IMR-90 (cell line): Measurements from ENCODE around the gene MPPED2. TPM values are rescaled to one million over a fixed set of nuclear protein-coding genes. Genes with fewer than 3 reads are reported as not detected.

Source experiments
- ATAC-seq: fragments of 200-7000 bp; cut with Tn5 transposase; 2 replicates; pipeline ENCODE4 v1.9.1; 2020; ENCODE audit warnings: low read depth, mild to moderate bottlenecking, moderate library complexity
- BruUV-seq: library from RNA; stranded (reverse); fragments of 400-500 nt; replicated peaks from 2 replicates; lab custom pipeline; 2021; lab: Mats Ljungman, UMichigan
- CTCF ChIA-PET: fragments of 300-600 bp; formaldehyde crosslinking; extraction: SDS; loops from one replicate; lab custom pipeline; 2021; ENCODE audit warnings: antibody characterized with exemption; lab: Yijun Ruan, JAX
- POLR2A ChIA-PET: fragments of 300-600 bp; sonication (Branson Sonifier 250); formaldehyde crosslinking; loops from one replicate; lab custom pipeline; 2022; ENCODE audit warnings: antibody characterized with exemption; ENCODE audit not compliant: unreplicated experiment; lab: Charles Lee
- DNase-seq: peaks from one replicate; pipeline ENCODE4 v3.0.0; 2013
- H2AFZ ChIP-seq: replicated peaks from 2 replicates; pipeline ENCODE3; 2013; ENCODE audit warnings: low read length, mild to moderate bottlenecking; ENCODE audit not compliant: poor library complexity
- H2AK5ac ChIP-seq: 2 replicates; pipeline ENCODE4 v1.6.1; 2013; ENCODE audit warnings: low read depth, low read length, inconsistent platforms
- H2AK9ac ChIP-seq: replicated peaks from 2 replicates; pipeline ENCODE3; 2013; ENCODE audit warnings: mild to moderate bottlenecking, low read depth, low read length, moderate library complexity; ENCODE audit not compliant: poor library complexity
- H2BK120ac ChIP-seq: 2 replicates; pipeline ENCODE4 v1.6.1; 2013; ENCODE audit warnings: low read depth, low read length, inconsistent platforms
- H2BK15ac ChIP-seq: 3 replicates; pipeline ENCODE4 v1.6.1; 2013; ENCODE audit warnings: low read depth, low read length, inconsistent platforms
- H2BK20ac ChIP-seq: 2 replicates; pipeline ENCODE4 v1.6.1; 2013; ENCODE audit warnings: low read depth, mild to moderate bottlenecking, inconsistent platforms, low read length, moderate library complexity
- H2BK5ac ChIP-seq: 2 replicates; pipeline ENCODE4 v1.6.1; 2013; ENCODE audit warnings: mild to moderate bottlenecking, low read depth, low read length, inconsistent platforms; ENCODE audit not compliant: poor library complexity, severe bottlenecking
- H3K14ac ChIP-seq: replicated peaks from 2 replicates; pipeline ENCODE4 v1.6.1; 2013; ENCODE audit warnings: low read depth, low read length, inconsistent platforms
- H3K18ac ChIP-seq: 2 replicates; pipeline ENCODE4 v1.6.1; 2013; ENCODE audit warnings: low read depth, low read length, control low read depth
- H3K23ac ChIP-seq: 2 replicates; pipeline ENCODE4 v1.6.1; 2013; ENCODE audit warnings: low read depth, low read length, inconsistent platforms
- H3K27ac ChIP-seq: 2 replicates; pipeline ENCODE4 v1.5.1; 2013; ENCODE audit warnings: mild to moderate bottlenecking, control low read depth, low read length; ENCODE audit not compliant: insufficient read depth
- H3K27me3 ChIP-seq: 2 replicates; pipeline ENCODE4 v1.6.1; 2013; ENCODE audit warnings: low read length; ENCODE audit not compliant: control insufficient read depth, insufficient read depth
- H3K36me3 ChIP-seq: 2 replicates; pipeline ENCODE4 v1.6.1; 2013; ENCODE audit warnings: low read length, mixed read lengths; ENCODE audit not compliant: control insufficient read depth, insufficient read depth
- H3K4ac ChIP-seq: 2 replicates; pipeline ENCODE4 v1.6.1; 2013; ENCODE audit warnings: low read depth, low read length, inconsistent platforms
- H3K4me1 ChIP-seq: 2 replicates; pipeline ENCODE4 v1.6.1; 2013; ENCODE audit warnings: low read length, mixed read lengths; ENCODE audit not compliant: control insufficient read depth, insufficient read depth
- H3K4me2 ChIP-seq: 2 replicates; pipeline ENCODE4 v1.6.1; 2013; ENCODE audit warnings: low read depth, mild to moderate bottlenecking, control low read depth, low read length, moderate library complexity
- H3K4me3 ChIP-seq: 2 replicates; pipeline ENCODE4 v1.5.1; 2013; ENCODE audit warnings: low read depth, mild to moderate bottlenecking, control low read depth, low read length, moderate library complexity; ENCODE audit not compliant: insufficient read depth
- H3K56ac ChIP-seq: 2 replicates; pipeline ENCODE4 v1.6.1; 2013; ENCODE audit warnings: low read length, inconsistent platforms; ENCODE audit not compliant: insufficient read depth; ENCODE audit errors: extremely low read depth
- H3K79me1 ChIP-seq, 2 experiments: 2 replicates each; pipeline ENCODE4 v1.6.1; 2013; ENCODE audit warnings: low read length in 2 of 2, inconsistent platforms in 1 of 2, low read depth in 1 of 2
- H3K9ac ChIP-seq: 2 replicates; pipeline ENCODE4 v1.6.1; 2013; ENCODE audit warnings: low read depth, low read length, control low read depth
- H3K9me1 ChIP-seq: 2 replicates; pipeline ENCODE4 v1.6.1; 2013; ENCODE audit warnings: low read length, inconsistent platforms; ENCODE audit not compliant: insufficient read depth
- H3K9me3 ChIP-seq: 2 replicates; pipeline ENCODE4 v1.6.1; 2013; ENCODE audit warnings: low read length; ENCODE audit not compliant: control insufficient read depth, insufficient read depth
- H4K20me1 ChIP-seq: 2 replicates; pipeline ENCODE4 v1.6.1; 2013; ENCODE audit warnings: low read length, inconsistent platforms; ENCODE audit not compliant: insufficient read depth
- H4K5ac ChIP-seq: 2 replicates; pipeline ENCODE4 v1.6.1; 2013; ENCODE audit warnings: mild to moderate bottlenecking, low read depth, low read length, control low read depth
- H4K8ac ChIP-seq, 2 experiments: 2 replicates each; pipeline ENCODE4 v1.6.1; 2013; ENCODE audit warnings: low read depth in 2 of 2, low read length in 2 of 2, control low read depth in 1 of 2, inconsistent platforms in 1 of 2
- H4K91ac ChIP-seq: 2 replicates; pipeline ENCODE4 v1.6.1; 2013; ENCODE audit warnings: low read depth, low read length, inconsistent platforms; ENCODE audit not compliant: insufficient read depth
- BHLHE40 ChIP-seq: fragments of 150-350 bp; IDR thresholded peaks from 2 replicates; pipeline ENCODE4 v1.6.1; 2016; ENCODE audit warnings: mild to moderate bottlenecking, low read depth, low read length
- CEBPB ChIP-seq: IDR thresholded peaks from 2 replicates; pipeline ENCODE4 v1.6.1; 2012; ENCODE audit warnings: low read depth, low read length, improper control_type of control experiment
- CHD1 ChIP-seq: IDR thresholded peaks from 2 replicates; pipeline ENCODE4 v1.6.1; 2012; ENCODE audit warnings: low read depth, low read length, improper control_type of control experiment
- CTCF ChIP-seq: conservative IDR thresholded peaks from 2 replicates; pipeline ENCODE4 v1.5.1; 2012; ENCODE audit warnings: mild to moderate bottlenecking, low read depth, low read length, improper control_type of control experiment
- ELK1 ChIP-seq: fragments of 150-350 bp; IDR thresholded peaks from 2 replicates; pipeline ENCODE4 v1.6.1; 2016; ENCODE audit warnings: low read depth, mild to moderate bottlenecking, low read length, moderate library complexity, borderline replicate concordance
- FOS ChIP-seq: fragments of 150-350 bp; IDR thresholded peaks from 2 replicates; pipeline ENCODE4 v1.6.1; 2016; ENCODE audit warnings: low read depth, low read length
- MAFK ChIP-seq: IDR thresholded peaks from 2 replicates; pipeline ENCODE4 v1.6.1; 2012; ENCODE audit warnings: low read depth, low read length, improper control_type of control experiment
- POLR2A ChIP-seq: IDR thresholded peaks from 2 replicates; pipeline ENCODE4 v1.6.1; 2012; ENCODE audit warnings: mild to moderate bottlenecking, low read depth, low read length
- RAD21 ChIP-seq: IDR thresholded peaks from 2 replicates; pipeline ENCODE4 v1.6.1; 2012; ENCODE audit warnings: low read length, improper control_type of control experiment
- SMC3 ChIP-seq: fragments of 150-350 bp; IDR thresholded peaks from 2 replicates; pipeline ENCODE4 v1.6.1; 2016; ENCODE audit warnings: low read depth, mild to moderate bottlenecking, antibody characterized with exemption, low read length, moderate library complexity
- USF2 ChIP-seq: fragments of 150-350 bp; IDR thresholded peaks from 2 replicates; pipeline ENCODE4 v1.6.1; 2017; ENCODE audit warnings: mild to moderate bottlenecking, antibody characterized with exemption, low read length, low read depth
- WGBS, 2 experiments: methylation state at CpG; one replicate each; pipeline versions ENCODE4 v1.1.5 to v1.1.7; 2013; ENCODE audit warnings: missing lambda C conversion rate in 2 of 2; ENCODE audit not compliant: insufficient read length in 1 of 2; ENCODE audit errors: extremely low coverage in 2 of 2; 5-methylcytosine and 5-hydroxymethylcytosine counted together
- dilution Hi-C: fragments of 300-500 bp; cut with HindIII; formaldehyde crosslinking; loops from one replicate; pipeline ENCODE4 v1.14.3; 2018; ENCODE audit warnings: low sequenced_read_pairs; ENCODE audit not compliant: unreplicated experiment
- in situ Hi-C: fragments of 300-500 bp; cut with MboI; formaldehyde crosslinking; loops from 3 replicates; pipeline ENCODE4 v1.14.3; 2019; ENCODE audit warnings: low sequenced_read_pairs, inconsistent platforms, mixed read lengths
- intact Hi-C: fragments of 100-400 bp; cut with micrococcal nuclease; formaldehyde crosslinking; loops from 2 replicates; pipeline ENCODE4 v1.10.0; 2022
- polyA plus RNA-seq, 3 experiments: library from polyadenylated mRNA; depleted of rRNA; stranded (reverse); fragments of >200 nt; gene quantifications; 2 replicates each; pipeline ENCODE4 v1.2.3, GENCODE V29; 2012; ENCODE audit warnings: low replicate concordance in 1 of 3
- total RNA-seq: library from RNA; depleted of rRNA; stranded (reverse); fragments of >200 nt; gene quantifications from 2 replicates; pipeline ENCODE4 v1.2.3, GENCODE V29; 2012

MPPED2 gene
- total and polyA plus RNA-seq, 2 of the 4 experiments (the other 2 are of a cell fraction) = 0.10 TPM; not detected in 1

DNA sequence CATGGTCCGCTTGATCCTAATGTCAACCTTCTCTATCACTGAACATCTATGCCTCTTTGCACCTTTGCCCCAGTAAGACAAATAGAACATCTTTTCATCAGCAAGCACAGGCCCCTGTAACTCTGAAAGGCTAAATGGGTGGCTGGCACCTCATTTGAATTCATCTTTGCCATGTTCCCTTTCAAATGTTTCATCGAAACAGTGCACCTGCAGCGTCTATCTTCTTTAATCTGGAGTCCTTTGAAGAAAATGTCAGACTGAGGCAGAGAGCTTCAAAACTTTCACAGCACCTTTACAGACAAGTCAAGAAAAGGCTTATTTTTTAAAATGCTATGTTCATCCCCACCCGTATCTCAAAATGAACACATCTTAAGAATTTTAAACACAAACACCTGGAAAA lies 3.4 kb downstream of the MPPED2 start:
- Histone ChIP-seq H2BK20ac (no peak overlapping the region), H4K91ac (no peak overlapping the region), H3K27ac (no peak overlapping the region), H3K14ac (no peak overlapping the region), H4K8ac (no peak overlapping the region), H3K9me3 (peaks cover 2% of the 10 kb centered on the region; the same call in 1 of the 2 replicates), H3K4me1 (no peaks in the 10 kb centered on the region), H3K4me2 (no peak overlapping the region), H2BK120ac (no peak overlapping the region), H3K9me1 (no peaks in the 10 kb centered on the region), H3K56ac (no peak overlapping the region), H3K4ac (no peak overlapping the region), H2AK9ac (no peak overlapping the region), H3K23ac (no peak overlapping the region), H3K27me3 (peaks cover 46% of the 10 kb centered on the region), H3K36me3 (no peaks in the 10 kb centered on the region), H2BK15ac (no peak overlapping the region), H3K9ac (no peak overlapping the region), H3K18ac (no peak overlapping the region), H4K5ac (no peak overlapping the region), H4K20me1 (no peaks in the 10 kb centered on the region), H2BK5ac (no peak overlapping the region), H2AK5ac (no peak overlapping the region), H3K4me3 (no peak overlapping the region), H2AFZ (no peak overlapping the region), H3K79me1 (no peaks in the 10 kb centered on the region)
- dilution Hi-C loops (no loop called here), in situ Hi-C loops (no loop called here), intact Hi-C loops (no loop called here)
- CTCF ChIA-PET = no interaction called here
- POLR2A ChIA-PET = no interaction called here
- ATAC-seq (no peak), DNase-seq (no peak)
- no TSS peak for BruUV-seq
- TF ChIP-seq CHD1 = no peak
- TF ChIP-seq CEBPB = no peak
- no peak for TF ChIP-seq BHLHE40
- no peak for TF ChIP-seq POLR2A
- TF ChIP-seq CTCF = no peak
- no peak for TF ChIP-seq ELK1
- no peak for TF ChIP-seq RAD21
- TF ChIP-seq USF2 = no peak
- TF ChIP-seq MAFK = no peak
- no peak for TF ChIP-seq SMC3
- TF ChIP-seq FOS = no peak
- WGBS, 2 experiments = 83% methylated on average over 1 of the region's 4 CpGs; no CpG with 5 or more reads in 1 of the 2 experiments
